PC-3 (cell line): ENCODE measurements around the gene CPZ.

Experiments used
- EZH2 ChIP-seq: fragments of 300-600 bp; sonication (generic); IDR thresholded peaks from one replicate; pipeline ENCODE4 v1.6.1; 2017; ENCODE audit warnings: antibody characterized with exemption, mild to moderate bottlenecking, low read length; ENCODE audit not compliant: unreplicated experiment
- EZH2phosphoT487 ChIP-seq: fragments of 300-600 bp; sonication (generic); IDR thresholded peaks from 2 replicates; pipeline ENCODE4 v1.6.1; 2018; ENCODE audit warnings: mild to moderate bottlenecking, antibody characterized with exemption, low read length, borderline replicate concordance
- TF ChIP-seq, protein P1 (sequence below): fragments of 300-600 bp; sonication (generic); conservative IDR thresholded peaks from 2 replicates; pipeline ENCODE4 v1.5.1; 2017; ENCODE audit warnings: antibody characterized with exemption, low read depth, mild to moderate bottlenecking, low read length

GRCh38 chr4:8602686-8603430, 10.3 kb downstream of the CPZ start:
- TF ChIP-seq EZH2phosphoT487 (no peak), EZH2 (no peak)
- TF ChIP-seq, protein P1, sequence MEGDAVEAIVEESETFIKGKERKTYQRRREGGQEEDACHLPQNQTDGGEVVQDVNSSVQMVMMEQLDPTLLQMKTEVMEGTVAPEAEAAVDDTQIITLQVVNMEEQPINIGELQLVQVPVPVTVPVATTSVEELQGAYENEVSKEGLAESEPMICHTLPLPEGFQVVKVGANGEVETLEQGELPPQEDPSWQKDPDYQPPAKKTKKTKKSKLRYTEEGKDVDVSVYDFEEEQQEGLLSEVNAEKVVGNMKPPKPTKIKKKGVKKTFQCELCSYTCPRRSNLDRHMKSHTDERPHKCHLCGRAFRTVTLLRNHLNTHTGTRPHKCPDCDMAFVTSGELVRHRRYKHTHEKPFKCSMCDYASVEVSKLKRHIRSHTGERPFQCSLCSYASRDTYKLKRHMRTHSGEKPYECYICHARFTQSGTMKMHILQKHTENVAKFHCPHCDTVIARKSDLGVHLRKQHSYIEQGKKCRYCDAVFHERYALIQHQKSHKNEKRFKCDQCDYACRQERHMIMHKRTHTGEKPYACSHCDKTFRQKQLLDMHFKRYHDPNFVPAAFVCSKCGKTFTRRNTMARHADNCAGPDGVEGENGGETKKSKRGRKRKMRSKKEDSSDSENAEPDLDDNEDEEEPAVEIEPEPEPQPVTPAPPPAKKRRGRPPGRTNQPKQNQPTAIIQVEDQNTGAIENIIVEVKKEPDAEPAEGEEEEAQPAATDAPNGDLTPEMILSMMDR, result no peak
